ENCODE data around the gene ZNF679. TPM values are rescaled to one million over a fixed set of nuclear protein-coding genes. Genes with fewer than 3 reads are reported as not detected.
"Not testable (repeated sequence)": the region's sequence is repeated elsewhere in the genome, so short reads cannot be mapped to it uniquely, and the experiment has no call there.

ZNF679 gene
- total RNA-seq (not detected), polyA plus RNA-seq (not detected)

DNA sequence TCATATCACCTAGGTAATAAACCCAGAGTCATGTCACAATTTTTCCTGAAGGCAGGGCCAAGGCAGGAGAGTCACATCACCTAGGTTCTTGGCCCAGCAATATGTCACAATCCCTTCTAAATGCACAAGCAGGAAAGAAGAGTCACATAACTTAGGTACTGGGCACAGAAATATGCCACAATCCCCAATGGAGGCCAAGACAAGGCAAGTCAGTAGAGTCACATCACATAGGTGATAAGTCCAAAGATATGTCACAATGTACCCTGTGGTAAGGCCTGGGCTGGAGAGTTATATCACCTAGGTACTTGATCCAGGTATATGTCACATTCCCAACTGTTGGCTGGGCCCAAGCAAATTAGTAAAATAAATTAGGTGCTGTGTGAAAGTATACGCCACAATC, at the start of gene ZNF679:
Gene ZNF679, plus strand, starts transcription at position 301 of the 400 bp plus-strand sequence. CDS start 20,644 bp downstream, outside the sequence.
- 72 to 78% methylated on average over 1 of the region's 1 CpG for WGBS, 2 donors
- H3K27me3 ChIP-seq; intact Hi-C loops (cut with DNase I); H3K4me3 ChIP-seq; H3K4me1 ChIP-seq; H3K9me3 ChIP-seq; DNase-seq; H3K27ac ChIP-seq; ATAC-seq; H3K36me3 ChIP-seq; FAIRE-seq: not testable (repeated sequence)

DNA sequence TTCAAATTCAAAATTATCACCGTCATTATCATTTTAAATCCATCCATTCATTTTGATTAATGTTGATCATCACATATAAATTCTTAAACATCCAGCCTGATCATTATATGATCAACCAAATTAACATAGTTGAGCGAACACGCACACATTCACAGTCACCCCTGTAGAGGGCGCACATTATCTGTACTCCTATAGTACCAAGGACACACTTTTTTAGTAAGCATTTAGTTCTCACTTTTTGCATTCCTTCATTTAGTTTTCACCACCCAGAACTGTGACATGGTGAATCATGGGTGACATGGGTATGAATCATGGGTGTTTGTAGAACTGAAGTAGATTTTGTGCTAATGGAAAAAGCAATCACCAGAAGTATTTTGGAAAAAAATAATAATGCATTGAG, 47.3 kb upstream of the ZNF679 start:
- ATAC-seq (no peak), DNase-seq (no peak), FAIRE-seq (no peak)
- no peaks in the 10 kb centered on the region for H3K9me3 ChIP-seq
- WGBS, 2 donors = 37 to 39% methylated on average over 4 of the region's 4 CpGs
- no peaks in the 10 kb centered on the region for H3K36me3 ChIP-seq
- H3K4me1 ChIP-seq = no peaks in the 10 kb centered on the region
- H3K27ac ChIP-seq = no peak overlapping the region
- intact Hi-C loops (cut with DNase I) = loop anchor here in 1 of 3 donors (5.0 kb wide), 1 partner anchor 436 kb away; no protein-coding TSS in a partner anchor
- TF ChIP-seq, protein P1, sequence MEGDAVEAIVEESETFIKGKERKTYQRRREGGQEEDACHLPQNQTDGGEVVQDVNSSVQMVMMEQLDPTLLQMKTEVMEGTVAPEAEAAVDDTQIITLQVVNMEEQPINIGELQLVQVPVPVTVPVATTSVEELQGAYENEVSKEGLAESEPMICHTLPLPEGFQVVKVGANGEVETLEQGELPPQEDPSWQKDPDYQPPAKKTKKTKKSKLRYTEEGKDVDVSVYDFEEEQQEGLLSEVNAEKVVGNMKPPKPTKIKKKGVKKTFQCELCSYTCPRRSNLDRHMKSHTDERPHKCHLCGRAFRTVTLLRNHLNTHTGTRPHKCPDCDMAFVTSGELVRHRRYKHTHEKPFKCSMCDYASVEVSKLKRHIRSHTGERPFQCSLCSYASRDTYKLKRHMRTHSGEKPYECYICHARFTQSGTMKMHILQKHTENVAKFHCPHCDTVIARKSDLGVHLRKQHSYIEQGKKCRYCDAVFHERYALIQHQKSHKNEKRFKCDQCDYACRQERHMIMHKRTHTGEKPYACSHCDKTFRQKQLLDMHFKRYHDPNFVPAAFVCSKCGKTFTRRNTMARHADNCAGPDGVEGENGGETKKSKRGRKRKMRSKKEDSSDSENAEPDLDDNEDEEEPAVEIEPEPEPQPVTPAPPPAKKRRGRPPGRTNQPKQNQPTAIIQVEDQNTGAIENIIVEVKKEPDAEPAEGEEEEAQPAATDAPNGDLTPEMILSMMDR (IDR thresholded peaks at IDR 0.05) = no peak
- no peaks in the 10 kb centered on the region for H3K27me3 ChIP-seq
- H3K4me3 ChIP-seq = no peak overlapping the region

DNA sequence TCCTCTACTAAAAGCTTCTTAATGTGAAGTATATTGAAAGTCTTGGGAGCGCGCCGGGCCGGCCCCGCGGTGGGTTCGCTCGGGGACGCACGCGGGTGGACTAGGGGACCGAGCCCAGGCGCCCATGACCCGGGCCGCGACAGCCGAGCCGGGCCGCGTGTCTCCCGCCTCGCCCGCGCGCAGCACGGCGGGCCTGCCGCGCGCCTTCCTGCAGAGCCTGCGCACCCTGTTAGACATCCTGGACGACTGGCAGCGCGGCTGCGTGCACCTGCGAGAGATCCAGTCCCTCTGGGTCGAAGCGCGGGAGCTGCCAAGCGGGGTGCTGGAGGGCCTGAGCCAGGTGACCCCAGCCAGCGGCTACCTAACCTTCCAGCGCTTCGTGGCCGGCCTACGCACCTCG, 46.7 kb upstream of the ZNF679 start:
- TF ChIP-seq, protein P1 (IDR thresholded peaks at IDR 0.05) = no peak
- Histone ChIP-seq H3K9me3 (no peaks in the 10 kb centered on the region), H3K27me3 (no peaks in the 10 kb centered on the region), H3K4me1 (no peaks in the 10 kb centered on the region), H3K27ac (no peak overlapping the region), H3K4me3 (no peak overlapping the region), H3K36me3 (no peaks in the 10 kb centered on the region)
- FAIRE-seq (no peak), ATAC-seq (no peak), DNase-seq (no peak)
- intact Hi-C loops (cut with DNase I) = loop anchor here in 1 of 3 donors (5.0 kb wide), 1 partner anchor 436 kb away; no protein-coding TSS in a partner anchor
- WGBS, 2 donors = 17 to 30% methylated on average over 46 of the region's 46 CpGs

- H3K27me3 ChIP-seq = no peaks in the 10 kb centered on the region
- 17 to 25% methylated on average over 57 to 66 of the region's 66 CpGs for WGBS, 2 donors
- no peaks in the 10 kb centered on the region for H3K36me3 ChIP-seq
- no peak overlapping the region for H3K27ac ChIP-seq
- intact Hi-C loops (cut with DNase I) = loop anchor here in 1 of 3 donors (5.0 kb wide), 1 partner anchor 435 kb away; no protein-coding TSS in a partner anchor
- H3K4me1 ChIP-seq = no peaks in the 10 kb centered on the region
- H3K9me3 ChIP-seq = no peaks in the 10 kb centered on the region
- H3K4me3 ChIP-seq = no peak overlapping the region
- FAIRE-seq = no peak
- TF ChIP-seq, protein P1 (IDR thresholded peaks at IDR 0.05) = no peak
- ATAC-seq = no peak
- peak in 1 of 6 donors; percentile 73 for DNase-seq
Measured at GRCh38 chr7:64182036-64182790, 46.1 kb upstream of the ZNF679 start.

GRCh38 chr7:64183126-64183742, 45.0 kb upstream of the ZNF679 start:
- H3K27ac ChIP-seq = no peak overlapping the region
- WGBS, 2 donors = 14 to 19% methylated on average over 31 of the region's 31 CpGs
- no peaks in the 10 kb centered on the region for H3K36me3 ChIP-seq
- TF ChIP-seq, protein P1 (IDR thresholded peaks at IDR 0.05) = peak; percentile 37 to 40 (median 39)
- no peak overlapping the region for H3K4me3 ChIP-seq
- no peaks in the 10 kb centered on the region for H3K27me3 ChIP-seq
- DNase-seq (peak in 2 of 6 donors; percentile 64 to 69), ATAC-seq (peak in 1 of 4 donors; percentile 41), FAIRE-seq (no peak)
- intact Hi-C loops (cut with DNase I) = loop anchor here in 1 of 3 donors (5.0 kb wide), 1 partner anchor 434 kb away; no protein-coding TSS in a partner anchor
- H3K9me3 ChIP-seq = no peaks in the 10 kb centered on the region
- H3K4me1 ChIP-seq = no peaks in the 10 kb centered on the region

Data from pancreas (tissue), 10 donors.